GM19238 (cell line): Measurements from ENCODE around the gene SORCS2.

ENCODE experiments used
- DNase-seq: peaks from one replicate; pipeline ENCODE4 v3.0.0; 2011; ENCODE audit warnings: low spot score; ENCODE audit not compliant: insufficient read length

SORCS2 gene

GRCh38 chr4:7659429-7660175 lies 467.3 kb downstream of the SORCS2 start:
- no peak for DNase-seq

DNA sequence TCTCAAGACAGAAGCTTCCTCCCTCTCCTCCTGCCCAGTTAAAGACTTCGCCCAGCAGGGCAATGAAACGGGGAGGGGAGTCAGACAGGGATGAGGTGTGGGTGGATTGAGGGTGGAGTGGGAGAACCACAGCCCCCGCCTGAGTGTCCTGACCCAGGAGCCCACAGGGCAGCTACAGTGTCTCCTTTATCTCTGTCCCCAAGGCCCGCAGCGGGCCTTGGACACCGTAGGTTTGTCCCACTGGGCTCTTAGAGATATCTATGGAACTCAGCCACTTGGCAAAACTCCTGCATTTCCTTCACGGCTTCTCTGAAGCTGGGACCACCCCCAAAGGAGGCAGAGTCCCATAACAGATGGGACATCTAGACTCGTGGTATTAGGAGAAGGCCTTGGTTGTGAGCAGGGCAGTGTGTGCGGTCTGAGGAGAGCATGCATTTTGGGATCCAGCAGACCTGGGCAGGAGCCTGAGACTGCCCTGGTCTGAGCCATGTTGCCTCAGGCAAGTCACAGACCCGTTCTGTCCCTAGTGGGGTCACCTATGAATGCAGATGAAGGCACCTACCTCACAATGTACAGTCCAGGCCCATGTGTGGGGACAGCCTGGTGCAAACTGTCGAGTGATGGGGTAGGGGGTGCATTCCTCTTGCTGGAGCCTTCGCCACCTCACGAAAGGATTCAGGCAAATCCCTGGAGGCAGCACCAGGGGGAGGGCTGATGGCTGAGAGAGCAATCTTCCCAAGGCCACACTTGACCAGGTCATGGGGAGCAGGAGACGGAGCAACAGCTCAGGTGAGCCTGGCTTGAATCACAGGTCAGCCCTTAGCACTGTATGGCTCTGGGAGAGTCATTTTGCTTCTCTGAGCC lies 468.1 kb downstream of the SORCS2 start:
- no peak for DNase-seq

DNA sequence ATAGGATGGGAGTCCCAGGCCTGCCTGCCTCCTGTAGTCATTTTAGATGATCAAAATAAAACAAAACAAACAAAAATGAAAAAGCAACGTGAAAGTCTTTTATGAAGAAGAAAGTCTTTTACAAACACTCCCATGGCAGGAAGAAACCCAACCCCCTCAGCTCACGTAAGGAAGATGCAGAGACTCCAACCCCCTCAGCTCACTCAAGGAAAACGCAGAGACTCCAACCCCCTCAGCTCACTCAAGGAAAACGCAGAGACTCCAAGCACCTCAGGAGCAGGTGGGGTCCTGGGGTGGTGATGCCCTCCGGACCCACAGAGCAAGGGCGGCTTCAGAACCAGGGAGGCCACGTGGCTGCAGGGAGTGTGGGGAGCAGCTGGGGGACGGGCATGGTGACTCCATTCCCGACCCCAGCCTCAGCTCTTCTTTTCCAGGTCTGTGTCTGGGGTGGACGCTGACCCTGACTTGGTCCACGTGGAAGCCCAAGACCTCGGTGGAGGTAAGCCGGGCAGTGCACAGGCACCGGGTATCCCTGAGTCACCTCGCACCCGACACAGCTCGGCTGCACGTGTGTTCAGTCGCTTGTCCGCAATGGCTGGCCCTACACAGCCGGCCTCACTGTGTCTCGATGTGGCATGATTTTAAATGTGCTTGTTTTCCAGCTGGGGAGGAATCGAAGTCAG lies 468.9 kb downstream of the SORCS2 start:
- DNase-seq: no peak

GRCh38 chr4:7661846-7662506 lies 469.6 kb downstream of the SORCS2 start:
- DNase-seq: no peak

- no peak for DNase-seq
Observed at GRCh38 chr4:7662507-7662846, 470.1 kb downstream of the SORCS2 start.

- no peak for DNase-seq
Observed at GRCh38 chr4:7663075-7663541, 470.8 kb downstream of the SORCS2 start.

GRCh38 chr4:7664106-7664505 lies 471.8 kb downstream of the SORCS2 start:
- DNase-seq: no peak

- no peak for DNase-seq
Observed at GRCh38 chr4:7665321-7665720, 473.0 kb downstream of the SORCS2 start.

DNA sequence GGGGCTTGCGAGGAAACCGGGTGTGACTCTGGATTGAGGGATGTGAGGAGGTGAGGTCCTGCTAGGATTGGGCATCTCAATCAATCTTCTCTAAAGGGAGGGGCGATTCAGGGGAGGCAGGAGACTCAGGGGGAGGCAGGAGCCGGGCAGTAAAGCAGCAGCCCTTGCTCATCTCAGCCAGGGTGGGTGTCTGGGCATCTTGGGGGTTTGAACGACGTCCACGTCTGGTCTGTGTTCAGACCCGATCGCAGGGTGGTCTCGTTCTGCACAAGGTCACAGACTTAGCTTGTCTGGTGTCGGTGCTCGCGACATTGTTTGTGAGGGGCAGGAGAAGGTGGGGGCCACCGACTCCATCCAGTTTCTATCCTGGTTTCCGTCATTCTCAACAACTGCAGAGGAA lies 473.7 kb downstream of the SORCS2 start:
- no peak for DNase-seq

DNA sequence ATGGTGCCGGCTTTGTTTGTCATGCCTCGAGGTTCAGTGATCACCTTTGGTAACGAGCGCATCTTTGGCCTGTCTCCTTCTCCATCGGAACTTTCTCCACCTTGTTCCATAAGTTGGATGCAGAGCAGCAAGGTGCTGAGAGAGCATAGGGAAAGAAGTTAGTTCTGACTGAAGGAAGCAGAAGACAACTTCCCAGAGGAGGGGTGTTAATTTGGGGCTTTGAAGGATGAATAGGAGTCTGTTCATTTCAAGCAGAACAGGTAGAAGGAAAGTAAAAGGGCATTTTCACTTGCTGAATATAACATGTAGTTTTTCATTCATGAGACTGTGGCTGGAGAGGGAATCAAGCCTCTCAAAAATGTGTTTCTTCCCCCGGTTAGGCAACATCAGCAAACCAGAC lies 474.4 kb downstream of the SORCS2 start:
- no peak for DNase-seq

- no peak for DNase-seq
Observed at GRCh38 chr4:7668271-7668670, 475.9 kb downstream of the SORCS2 start.

DNA sequence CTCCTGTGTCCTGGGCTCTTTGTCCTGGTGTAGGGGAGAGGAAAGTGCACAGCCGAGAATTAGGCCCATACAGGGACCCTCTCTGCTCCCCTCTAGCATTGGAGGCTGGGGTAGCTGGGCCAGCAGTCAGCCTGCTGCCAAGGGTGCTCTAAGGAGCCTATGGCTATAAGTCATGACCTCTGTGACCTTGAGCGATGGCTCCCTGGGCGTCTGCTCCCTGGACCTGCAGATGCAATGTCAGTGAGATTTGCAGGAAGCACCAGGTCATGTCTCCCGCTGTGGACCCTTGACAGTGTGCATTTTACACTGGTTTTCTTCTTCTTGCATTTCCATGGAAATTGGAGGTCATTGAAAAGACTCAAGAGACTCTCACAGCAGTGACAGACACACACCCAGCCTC lies 476.5 kb downstream of the SORCS2 start:
- DNase-seq: no peak

- DNase-seq: no peak
Observed at GRCh38 chr4:7672601-7673000, 480.3 kb downstream of the SORCS2 start.

GRCh38 chr4:7673121-7673520 lies 480.8 kb downstream of the SORCS2 start:
- DNase-seq: no peak

- no peak for DNase-seq
Observed at GRCh38 chr4:7674706-7675105, 482.4 kb downstream of the SORCS2 start.

- no peak for DNase-seq
Observed at GRCh38 chr4:7675136-7675535, 482.8 kb downstream of the SORCS2 start.

DNA sequence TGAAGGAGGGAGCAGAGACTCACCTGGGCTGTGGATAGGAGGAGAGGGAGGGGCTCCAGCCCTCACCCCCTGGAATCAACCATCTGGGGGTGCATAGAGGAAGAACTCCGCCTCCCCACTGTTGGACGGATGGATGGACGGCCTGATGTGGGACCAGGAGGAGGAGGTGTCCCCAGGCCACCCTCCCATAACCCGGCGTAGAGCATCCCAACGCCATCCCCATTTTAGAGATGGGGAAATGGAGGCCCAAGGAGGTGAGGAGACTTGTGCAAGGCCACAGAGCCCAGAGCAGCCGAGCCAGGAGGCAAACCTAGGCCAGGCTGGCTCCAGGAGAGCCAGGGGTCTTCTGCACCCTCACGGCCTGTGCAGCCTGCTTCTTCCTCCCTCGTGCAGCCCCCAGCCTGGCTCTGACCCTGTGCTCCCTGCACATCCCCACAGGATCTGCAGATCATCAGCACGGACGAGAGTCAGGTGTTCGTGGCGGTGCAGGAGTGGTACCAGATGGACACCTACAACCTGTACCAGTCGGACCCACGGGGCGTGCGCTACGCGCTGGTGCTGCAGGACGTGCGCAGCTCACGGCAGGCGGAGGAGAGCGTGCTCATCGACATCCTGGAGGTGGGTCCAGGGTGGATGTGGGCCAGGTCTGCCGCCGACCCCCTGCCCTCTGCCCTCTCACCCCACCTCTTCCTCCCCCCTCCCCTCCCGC lies 483.4 kb downstream of the SORCS2 start:
- no peak for DNase-seq

- DNase-seq: no peak
Observed at GRCh38 chr4:7676398-7676922, 484.1 kb downstream of the SORCS2 start.

DNA sequence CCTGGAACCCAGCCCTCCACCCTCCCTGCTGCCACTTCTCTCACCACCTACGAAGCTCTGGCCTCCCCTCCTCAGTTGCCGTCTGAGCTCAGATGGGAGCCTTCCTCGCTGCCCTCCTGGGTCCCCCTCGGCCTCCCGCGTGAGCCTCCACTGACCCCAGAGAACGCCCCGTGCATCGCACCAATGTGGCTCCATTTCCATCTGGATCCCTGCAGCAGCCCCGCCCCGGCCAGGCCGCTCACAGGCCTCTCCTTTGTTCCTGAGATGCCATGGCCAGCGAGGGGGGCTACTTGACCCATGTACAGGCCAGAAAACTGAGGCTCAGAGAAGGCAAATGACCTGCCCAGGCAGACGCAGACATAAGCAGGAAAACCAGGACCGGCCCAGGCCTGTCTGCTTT lies 484.7 kb downstream of the SORCS2 start:
- no peak for DNase-seq

- DNase-seq: no peak
Observed at GRCh38 chr4:7677799-7678301, 485.5 kb downstream of the SORCS2 start.
